Activated naive CD8-positive, alpha-beta T cell treated with anti-CD3 and anti-CD28 coated beads for 36 hours (primary cell): Measurements from ENCODE around the gene CTNNA3. TPM values are rescaled to one million over a fixed set of nuclear protein-coding genes. Genes with fewer than 3 reads are reported as not detected.
"Not testable (repeated sequence)": the region's sequence is repeated elsewhere in the genome, so short reads cannot be mapped to it uniquely, and the experiment has no call there.

Experiments used
- DNase-seq: peaks from one replicate; pipeline ENCODE4 v3.0.0; 2021
- H3K27ac Mint-ChIP-seq: one replicate; pipeline ENCODE4 v1.8.0; 2022; ENCODE audit warnings: mild to moderate bottlenecking, moderate library complexity, mixed read lengths
- H3K27me3 Mint-ChIP-seq: one replicate; pipeline ENCODE4 v1.8.0; 2022; ENCODE audit warnings: mild to moderate bottlenecking, mixed read lengths
- H3K36me3 Mint-ChIP-seq: one replicate; pipeline ENCODE4 v1.8.0; 2021; ENCODE audit warnings: mild to moderate bottlenecking, mixed read lengths
- H3K4me1 Mint-ChIP-seq: one replicate; pipeline ENCODE4 v1.8.0; 2021; ENCODE audit warnings: mixed read lengths
- H3K4me3 Mint-ChIP-seq: one replicate; pipeline ENCODE4 v1.8.0; 2022; ENCODE audit warnings: mild to moderate bottlenecking, moderate library complexity, mixed read lengths
- H3K9me3 Mint-ChIP-seq: one replicate; pipeline ENCODE4 v1.8.0; 2022; ENCODE audit warnings: mixed read lengths
- total RNA-seq, 2 experiments: library from RNA; stranded (reverse); gene quantifications; one replicate each; pipeline ENCODE4 v1.2.3, GENCODE V29; 2021

The CTNNA3 gene
- total RNA-seq, 2 experiments from 2014 or later = not detected

DNA sequence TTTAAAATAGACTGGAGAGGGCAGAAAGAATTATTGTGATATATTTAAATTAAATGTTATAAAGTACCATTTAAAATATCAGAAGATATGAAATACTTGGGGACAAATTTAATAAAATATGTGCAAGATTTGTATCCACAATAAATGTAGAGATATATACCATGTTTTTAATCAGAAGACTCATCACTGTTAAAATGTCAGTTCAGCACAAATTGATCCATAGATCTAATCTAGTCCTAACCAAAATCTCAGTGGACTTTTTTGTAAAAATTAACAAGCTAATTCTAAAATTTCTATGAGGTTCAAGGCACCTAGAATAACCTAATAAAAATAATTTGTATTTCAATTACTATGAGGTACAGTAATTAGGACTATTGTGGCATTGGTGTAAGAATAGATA lies 96.4 kb downstream of the CTNNA3 start:
- H3K4me1 Mint-ChIP-seq = no peaks in the 10 kb centered on the region
- no peaks in the 10 kb centered on the region for H3K36me3 Mint-ChIP-seq
- H3K27me3 Mint-ChIP-seq = peaks cover 17% of the 10 kb centered on the region
- DNase-seq = no peak
- H3K4me3 Mint-ChIP-seq = no peak overlapping the region
- H3K27ac Mint-ChIP-seq = no peak overlapping the region
- peaks cover 8% of the 10 kb centered on the region for H3K9me3 Mint-ChIP-seq

DNA sequence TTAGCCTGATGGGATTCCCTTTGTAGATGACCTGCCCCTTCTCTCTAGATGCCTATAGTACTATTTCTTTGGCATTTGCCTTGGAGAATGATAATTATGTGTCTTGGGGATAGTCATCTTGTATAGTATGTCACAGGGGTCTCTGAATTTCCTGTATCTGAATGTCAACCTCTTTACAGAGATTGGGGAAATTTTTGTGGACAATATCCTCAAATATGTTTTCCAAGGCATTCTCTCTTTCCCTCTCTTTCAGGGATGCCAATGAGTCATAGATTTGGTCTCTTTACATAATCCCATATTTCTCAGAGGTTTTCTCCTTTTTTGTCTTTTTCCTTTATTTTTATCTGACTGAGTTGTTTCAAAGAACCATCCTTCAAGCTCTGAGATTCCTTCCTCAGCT lies 99.4 kb downstream of the CTNNA3 start:
- H3K36me3 Mint-ChIP-seq = no peaks in the 10 kb centered on the region
- no peaks in the 10 kb centered on the region for H3K4me1 Mint-ChIP-seq
- H3K9me3 Mint-ChIP-seq = peaks cover 18% of the 10 kb centered on the region
- DNase-seq = no peak
- H3K27me3 Mint-ChIP-seq = peaks cover 9% of the 10 kb centered on the region
- H3K4me3 Mint-ChIP-seq = no peak overlapping the region
- no peak overlapping the region for H3K27ac Mint-ChIP-seq

DNA sequence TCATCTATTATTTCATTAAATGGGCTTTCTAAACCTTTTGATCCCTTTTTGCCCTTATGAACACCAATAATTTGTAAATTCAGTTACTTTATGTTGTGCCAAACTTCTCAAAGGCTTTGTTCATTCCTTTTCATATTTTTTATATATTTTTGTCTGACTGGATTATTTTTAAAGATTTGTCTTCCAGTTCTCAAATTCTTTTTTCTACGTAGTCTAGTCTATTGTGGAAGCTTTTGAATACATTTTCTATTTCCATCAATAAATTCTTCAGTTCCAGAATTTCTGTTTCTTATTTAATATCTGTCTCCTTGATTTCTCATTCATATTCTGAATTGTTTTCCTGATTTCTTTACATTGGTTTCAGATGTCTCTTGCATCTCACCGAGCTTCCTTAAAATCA lies 108.2 kb downstream of the CTNNA3 start:
- Mint-ChIP-seq H3K4me3 (no peak overlapping the region), H3K27me3 (no peaks in the 10 kb centered on the region), H3K27ac (no peak overlapping the region), H3K9me3 (peaks cover 29% of the 10 kb centered on the region), H3K4me1 (no peaks in the 10 kb centered on the region), H3K36me3 (no peaks in the 10 kb centered on the region)
- no peak for DNase-seq

DNA sequence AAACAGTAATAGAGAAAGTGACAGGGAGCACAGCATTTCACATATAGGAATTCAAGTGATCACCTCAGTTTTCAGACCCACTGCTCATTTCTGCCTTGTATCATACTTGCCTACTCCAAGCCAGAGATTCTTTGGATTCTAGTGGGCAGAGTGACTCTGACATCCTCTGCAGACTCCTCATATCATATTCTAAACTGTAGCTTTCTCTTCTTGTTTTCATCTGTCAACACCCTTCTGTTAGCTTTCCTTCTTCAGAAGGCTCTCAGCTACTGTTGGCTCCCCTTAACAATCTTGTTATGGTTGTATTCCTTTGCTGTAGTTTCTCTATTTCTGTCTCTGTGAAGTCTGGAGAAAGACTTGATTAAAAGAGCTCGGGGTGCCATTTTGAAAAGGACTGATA lies 120.5 kb downstream of the CTNNA3 start:
- DNase-seq = no peak
- Mint-ChIP-seq H3K9me3 (peaks cover 2% of the 10 kb centered on the region), H3K36me3 (no peaks in the 10 kb centered on the region), H3K4me3 (no peak overlapping the region), H3K27ac (no peak overlapping the region), H3K27me3 (peaks cover 3% of the 10 kb centered on the region), H3K4me1 (no peaks in the 10 kb centered on the region)

DNA sequence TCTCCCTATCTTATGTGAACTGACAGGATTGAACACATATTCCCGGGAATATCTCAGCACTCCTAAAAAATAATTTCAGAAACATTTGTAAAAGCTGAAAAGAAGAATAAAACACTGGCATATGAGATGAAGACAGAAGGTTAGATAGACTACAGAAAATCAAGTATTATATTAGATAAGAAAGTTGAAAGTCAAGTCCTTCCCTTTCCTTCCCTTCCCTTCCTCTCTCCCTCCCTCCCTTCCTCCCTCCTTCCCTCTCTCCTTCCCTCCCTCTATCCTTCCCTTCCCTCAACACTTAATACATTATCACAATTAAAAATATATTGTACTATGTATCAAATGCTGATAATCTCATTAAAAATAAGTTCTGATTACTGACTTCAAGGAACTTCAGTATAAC lies 122.5 kb downstream of the CTNNA3 start:
- H3K9me3 Mint-ChIP-seq = no peaks in the 10 kb centered on the region
- H3K4me1 Mint-ChIP-seq = no peaks in the 10 kb centered on the region
- no peak overlapping the region for H3K4me3 Mint-ChIP-seq
- no peak overlapping the region for H3K27ac Mint-ChIP-seq
- H3K27me3 Mint-ChIP-seq = peaks cover 3% of the 10 kb centered on the region
- DNase-seq = no peak
- H3K36me3 Mint-ChIP-seq = no peaks in the 10 kb centered on the region

DNA sequence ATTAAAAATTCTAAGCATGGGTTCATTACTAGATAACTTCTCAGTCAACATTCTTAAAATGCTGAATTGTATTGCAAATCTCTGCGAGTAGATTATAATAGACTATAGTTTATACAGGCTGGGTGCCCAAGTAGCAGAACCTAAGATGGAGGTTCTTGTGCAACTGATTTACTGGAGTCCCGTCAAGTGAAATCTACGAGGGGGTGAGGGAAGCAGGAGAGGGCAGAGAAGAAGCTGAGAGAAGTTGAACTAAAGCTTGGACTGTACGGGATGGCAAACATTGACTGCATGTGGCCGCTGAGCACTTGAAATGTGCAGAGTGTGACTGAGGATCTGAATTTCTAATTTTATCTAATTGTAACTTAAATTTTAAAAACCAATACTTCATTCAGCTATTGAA lies 124.5 kb downstream of the CTNNA3 start:
- no peak for DNase-seq
- Mint-ChIP-seq H3K27ac (no peak overlapping the region), H3K4me1 (no peaks in the 10 kb centered on the region), H3K27me3 (peaks cover 3% of the 10 kb centered on the region), H3K36me3 (no peaks in the 10 kb centered on the region), H3K4me3 (no peak overlapping the region), H3K9me3 (no peaks in the 10 kb centered on the region)

DNA sequence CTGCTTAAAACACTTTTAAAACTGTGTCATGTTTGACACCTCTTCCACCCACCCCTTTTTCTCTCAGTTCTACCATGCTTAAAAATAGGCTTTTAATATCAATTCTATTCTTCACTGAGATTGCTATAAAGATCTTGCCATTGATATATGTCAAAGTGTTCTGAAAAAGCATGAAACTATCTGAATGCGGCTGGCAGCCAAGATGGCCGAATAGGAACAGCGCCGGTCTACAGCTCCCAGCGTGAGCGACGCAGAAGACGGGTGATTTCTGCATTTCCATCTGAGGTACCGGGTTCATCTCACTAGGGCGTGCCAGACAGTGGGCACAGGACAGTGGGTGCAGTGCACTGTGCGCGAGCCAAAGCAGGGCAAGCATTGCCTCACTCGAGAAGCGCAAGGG lies 137.7 kb downstream of the CTNNA3 start:
- H3K4me1 Mint-ChIP-seq, H3K27ac Mint-ChIP-seq, H3K36me3 Mint-ChIP-seq, DNase-seq, H3K4me3 Mint-ChIP-seq: not testable (repeated sequence)
- Mint-ChIP-seq H3K27me3 (peaks cover 17% of the 10 kb centered on the region), H3K9me3 (peaks cover 17% of the 10 kb centered on the region)

DNA sequence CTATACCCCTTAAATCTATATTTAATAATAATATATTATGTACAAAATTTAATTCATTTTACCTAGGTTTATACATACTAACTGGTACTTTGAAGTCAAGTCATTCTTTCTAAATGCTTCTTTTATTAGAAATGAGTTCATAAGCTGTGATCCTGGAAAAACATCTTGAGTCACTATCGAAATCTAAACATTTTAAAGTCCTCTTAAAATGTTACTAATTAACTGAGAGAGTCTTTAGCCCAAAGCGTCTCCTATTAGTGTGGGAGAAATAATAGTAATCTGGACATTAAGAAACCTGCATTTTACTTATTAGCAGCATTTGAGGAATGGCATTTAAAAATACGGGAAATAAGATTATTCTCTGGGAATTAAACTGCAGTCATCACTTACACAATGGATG lies 142.7 kb downstream of the CTNNA3 start:
- no peak overlapping the region for H3K27ac Mint-ChIP-seq
- H3K9me3 Mint-ChIP-seq = peaks cover 9% of the 10 kb centered on the region
- no peaks in the 10 kb centered on the region for H3K4me1 Mint-ChIP-seq
- peaks cover 2% of the 10 kb centered on the region for H3K36me3 Mint-ChIP-seq
- DNase-seq = no peak
- no peak overlapping the region for H3K4me3 Mint-ChIP-seq
- H3K27me3 Mint-ChIP-seq = peaks cover 13% of the 10 kb centered on the region

DNA sequence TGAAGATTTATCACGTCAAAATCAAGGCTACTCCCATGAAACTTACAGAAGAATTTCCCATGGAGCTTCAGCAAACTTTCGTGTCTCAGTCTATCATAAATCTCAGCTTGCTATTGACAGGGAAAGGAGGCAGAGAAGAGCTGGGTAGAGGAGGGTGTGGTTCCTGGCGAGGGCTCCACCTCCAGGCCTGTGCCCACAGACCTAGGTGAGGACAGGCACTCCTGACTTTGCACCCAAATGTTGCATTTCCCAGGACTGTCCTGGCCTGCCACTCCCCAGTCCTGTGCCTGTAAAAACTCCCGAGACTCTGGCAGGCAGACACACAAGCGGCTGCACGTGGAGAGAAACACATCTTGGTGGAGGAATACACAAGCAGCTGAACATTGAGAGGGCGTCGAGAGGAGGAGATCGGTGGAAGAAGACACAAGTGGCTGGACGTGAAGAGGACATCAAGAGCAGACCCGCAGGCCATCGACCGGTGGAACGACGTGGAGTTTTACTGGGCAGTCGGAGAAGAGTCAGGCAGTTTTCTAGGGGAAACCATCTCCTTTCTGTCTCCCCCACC lies 145.1 kb downstream of the CTNNA3 start:
- Mint-ChIP-seq H3K4me1 (no peaks in the 10 kb centered on the region), H3K27me3 (peaks cover 3% of the 10 kb centered on the region), H3K27ac (no peak overlapping the region), H3K4me3 (no peak overlapping the region), H3K9me3 (peaks cover 8% of the 10 kb centered on the region), H3K36me3 (peaks cover 2% of the 10 kb centered on the region)
- DNase-seq = no peak

DNA sequence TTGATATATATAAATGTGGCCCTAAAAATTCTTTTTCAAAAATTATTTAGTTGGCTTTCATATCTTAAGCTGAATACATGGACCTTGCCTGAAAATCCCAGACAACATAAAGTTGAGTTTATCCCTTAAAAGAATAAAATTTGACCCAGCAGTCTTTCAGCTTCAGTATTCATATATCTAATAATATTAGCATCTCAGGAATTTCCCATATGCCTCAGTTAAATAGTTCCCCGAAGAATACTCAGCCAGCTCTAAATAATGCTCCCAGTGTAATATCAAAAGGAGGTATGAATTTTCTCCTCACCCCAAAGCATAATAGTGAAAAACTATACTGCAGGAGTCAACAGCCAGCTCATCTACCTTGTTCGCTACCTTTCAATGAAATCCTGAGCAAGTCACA lies 145.9 kb downstream of the CTNNA3 start:
- peaks cover 1% of the 10 kb centered on the region for H3K36me3 Mint-ChIP-seq
- H3K4me1 Mint-ChIP-seq = no peaks in the 10 kb centered on the region
- H3K27ac Mint-ChIP-seq = no peak overlapping the region
- H3K9me3 Mint-ChIP-seq = peaks cover 4% of the 10 kb centered on the region
- DNase-seq = no peak
- no peak overlapping the region for H3K4me3 Mint-ChIP-seq
- H3K27me3 Mint-ChIP-seq = peaks cover 3% of the 10 kb centered on the region

DNA sequence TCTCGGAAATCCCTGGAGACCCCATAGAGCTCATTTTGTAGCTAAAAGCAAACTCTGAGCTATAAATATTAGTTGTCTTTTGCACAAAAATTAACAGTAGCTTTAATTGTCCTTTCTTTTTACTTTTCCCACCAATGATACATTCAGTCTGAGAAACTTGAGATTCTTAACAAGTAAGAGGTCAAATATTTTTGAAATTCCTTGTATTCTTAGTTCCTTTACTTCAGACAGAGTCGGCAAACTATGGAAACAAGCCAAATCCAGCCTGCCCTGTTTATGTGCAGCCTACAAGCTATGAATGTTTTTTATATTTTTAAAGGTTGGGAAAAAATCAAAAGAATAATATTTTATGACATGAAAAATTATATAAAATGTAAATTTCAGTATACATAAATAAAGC lies 146.6 kb downstream of the CTNNA3 start:
- Mint-ChIP-seq H3K27me3 (peaks cover 3% of the 10 kb centered on the region), H3K36me3 (no peaks in the 10 kb centered on the region), H3K27ac (no peak overlapping the region), H3K4me3 (no peak overlapping the region), H3K4me1 (no peaks in the 10 kb centered on the region), H3K9me3 (peaks cover 2% of the 10 kb centered on the region)
- no peak for DNase-seq

DNA sequence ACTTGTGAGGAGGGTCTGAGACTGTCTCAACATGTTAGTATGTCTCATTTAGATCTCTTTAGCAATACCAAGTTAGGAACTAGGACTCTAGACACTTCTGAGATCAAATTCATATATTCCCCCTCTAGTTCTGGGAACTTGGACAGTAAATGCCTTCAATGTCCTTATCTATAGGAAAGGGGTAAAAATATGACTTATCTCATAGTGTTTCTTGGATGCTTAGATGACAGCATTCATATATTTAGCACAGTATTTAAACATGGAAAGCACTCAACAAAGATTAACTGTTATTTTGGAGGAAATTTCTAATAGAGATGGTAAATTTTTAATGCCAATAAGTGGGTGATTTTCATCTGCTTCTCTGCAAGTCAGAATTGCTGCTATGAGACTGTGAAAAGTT lies 154.6 kb downstream of the CTNNA3 start:
- no peak overlapping the region for H3K4me3 Mint-ChIP-seq
- peaks cover 16% of the 10 kb centered on the region for H3K27me3 Mint-ChIP-seq
- H3K36me3 Mint-ChIP-seq = no peaks in the 10 kb centered on the region
- H3K27ac Mint-ChIP-seq = no peak overlapping the region
- no peaks in the 10 kb centered on the region for H3K9me3 Mint-ChIP-seq
- no peak for DNase-seq
- H3K4me1 Mint-ChIP-seq = peaks cover 8% of the 10 kb centered on the region

DNA sequence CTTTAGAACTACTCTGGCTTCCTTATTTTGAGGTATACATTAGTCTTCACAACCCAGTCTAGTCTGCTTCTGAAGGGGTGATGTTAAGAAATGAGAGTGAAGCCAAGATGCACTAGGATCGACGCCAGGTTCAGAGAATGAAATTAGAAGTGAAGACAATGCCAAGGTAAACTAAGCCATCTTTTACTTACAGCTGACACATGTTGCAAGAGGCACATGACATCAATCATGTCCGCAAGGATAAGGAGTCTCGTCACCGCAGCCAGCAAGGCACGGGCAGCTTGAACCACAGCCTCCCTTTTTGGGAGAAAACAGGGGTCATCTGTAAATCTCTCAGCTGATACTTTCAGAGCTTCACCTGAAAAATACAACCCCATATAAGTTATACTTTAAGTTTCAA lies 156.7 kb downstream of the CTNNA3 start:
- Mint-ChIP-seq H3K4me1 (peaks cover 9% of the 10 kb centered on the region), H3K9me3 (no peaks in the 10 kb centered on the region), H3K4me3 (no peak overlapping the region), H3K36me3 (no peaks in the 10 kb centered on the region), H3K27me3 (peaks cover 21% of the 10 kb centered on the region), H3K27ac (no peak overlapping the region)
- DNase-seq = no peak

DNA sequence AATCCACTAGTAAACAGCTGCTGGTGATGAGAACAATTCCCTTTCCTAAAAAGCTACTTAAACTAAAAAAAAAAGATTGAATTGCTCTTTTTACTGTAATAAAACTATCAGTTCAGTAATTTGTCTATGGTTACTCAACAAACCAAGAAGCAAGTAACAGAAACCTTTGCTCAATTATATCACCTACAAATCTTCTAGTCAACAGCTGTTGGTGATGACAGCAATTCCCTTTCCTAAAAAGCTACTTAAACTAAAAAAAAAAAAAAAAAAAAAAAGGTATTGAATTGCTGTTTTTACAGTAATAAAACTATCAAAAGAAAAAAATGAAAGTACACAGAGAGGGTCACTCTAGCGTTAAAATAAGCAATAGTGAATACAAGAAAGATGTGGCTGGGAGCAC lies 158.1 kb downstream of the CTNNA3 start:
- H3K36me3 Mint-ChIP-seq = no peaks in the 10 kb centered on the region
- no peaks in the 10 kb centered on the region for H3K9me3 Mint-ChIP-seq
- H3K4me3 Mint-ChIP-seq = no peak overlapping the region
- peaks cover 19% of the 10 kb centered on the region for H3K27me3 Mint-ChIP-seq
- H3K4me1 Mint-ChIP-seq = peaks cover 9% of the 10 kb centered on the region
- no peak for DNase-seq
- H3K27ac Mint-ChIP-seq = no peak overlapping the region

DNA sequence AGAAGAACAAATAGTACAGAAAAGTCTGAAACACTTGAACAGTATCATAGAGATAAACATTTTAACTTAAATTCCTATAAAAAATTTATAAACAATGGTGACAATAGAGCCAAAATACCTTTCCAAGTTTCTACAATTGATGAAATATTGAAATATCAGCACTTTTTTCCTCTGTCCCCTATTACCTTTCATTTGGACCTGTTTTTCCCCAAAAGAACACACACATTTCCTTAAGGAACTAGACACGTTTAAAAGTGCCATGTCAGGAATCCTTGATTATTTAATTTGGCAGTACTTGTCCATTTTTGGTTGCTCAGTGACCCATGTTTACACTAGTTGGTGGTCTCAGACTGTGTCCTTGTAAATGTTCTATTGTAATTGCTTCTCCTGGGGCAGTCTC lies 162.6 kb downstream of the CTNNA3 start:
- peaks cover 32% of the 10 kb centered on the region for H3K27me3 Mint-ChIP-seq
- no peak overlapping the region for H3K4me3 Mint-ChIP-seq
- H3K9me3 Mint-ChIP-seq = no peaks in the 10 kb centered on the region
- peaks cover 9% of the 10 kb centered on the region for H3K4me1 Mint-ChIP-seq
- no peaks in the 10 kb centered on the region for H3K36me3 Mint-ChIP-seq
- no peak for DNase-seq
- H3K27ac Mint-ChIP-seq = no peak overlapping the region

DNA sequence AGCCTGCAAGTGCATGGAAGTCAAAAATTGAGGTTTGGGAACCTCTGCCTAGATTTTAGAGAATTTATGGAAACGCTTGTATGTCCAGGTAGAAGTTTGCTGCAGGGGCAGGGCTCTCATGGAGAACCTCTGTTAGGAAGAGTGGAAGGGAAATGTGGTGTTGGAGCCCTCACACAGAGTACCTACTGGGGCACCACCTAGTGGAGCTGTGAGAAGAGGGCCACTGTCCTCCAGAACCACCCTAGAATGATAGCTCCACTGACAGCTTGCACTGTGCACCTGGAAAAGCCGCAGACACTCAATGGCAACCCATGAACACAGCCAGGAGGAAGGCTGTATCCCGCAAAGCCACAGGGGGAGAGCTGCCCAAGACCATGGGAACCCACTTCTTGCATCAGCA lies 165.0 kb downstream of the CTNNA3 start:
- DNase-seq, H3K27ac Mint-ChIP-seq, H3K4me3 Mint-ChIP-seq, H3K36me3 Mint-ChIP-seq, H3K9me3 Mint-ChIP-seq, H3K4me1 Mint-ChIP-seq: not testable (repeated sequence)
- H3K27me3 Mint-ChIP-seq = peaks cover 31% of the 10 kb centered on the region

DNA sequence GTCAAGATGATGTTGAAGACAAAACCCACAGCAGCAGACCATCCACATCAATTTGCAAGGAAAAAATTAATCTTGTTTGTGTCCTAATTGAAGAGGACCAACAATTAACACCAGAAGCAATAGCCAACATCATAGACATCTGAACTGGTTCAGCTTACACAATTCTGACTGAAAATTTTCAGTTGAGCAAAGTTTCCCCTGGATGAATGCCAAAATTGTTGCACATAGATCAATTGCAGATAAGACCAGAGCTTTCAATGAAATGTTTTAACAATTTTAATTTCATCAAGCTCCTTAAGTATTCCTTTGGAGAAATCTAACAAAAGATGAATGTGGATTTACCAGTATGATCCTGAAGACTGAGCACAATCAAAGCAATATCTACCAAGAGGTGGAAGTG lies 168.6 kb downstream of the CTNNA3 start:
- no peak overlapping the region for H3K4me3 Mint-ChIP-seq
- no peak overlapping the region for H3K27ac Mint-ChIP-seq
- H3K9me3 Mint-ChIP-seq = no peaks in the 10 kb centered on the region
- no peaks in the 10 kb centered on the region for H3K36me3 Mint-ChIP-seq
- no peak for DNase-seq
- no peaks in the 10 kb centered on the region for H3K4me1 Mint-ChIP-seq
- peaks cover 15% of the 10 kb centered on the region for H3K27me3 Mint-ChIP-seq
